Measurements from ENCODE around the gene PM20D1.
"Not testable (repeated sequence)": the region's sequence is repeated elsewhere in the genome, so short reads cannot be mapped to it uniquely, and the experiment has no call there.

Gene PM20D1

DNA sequence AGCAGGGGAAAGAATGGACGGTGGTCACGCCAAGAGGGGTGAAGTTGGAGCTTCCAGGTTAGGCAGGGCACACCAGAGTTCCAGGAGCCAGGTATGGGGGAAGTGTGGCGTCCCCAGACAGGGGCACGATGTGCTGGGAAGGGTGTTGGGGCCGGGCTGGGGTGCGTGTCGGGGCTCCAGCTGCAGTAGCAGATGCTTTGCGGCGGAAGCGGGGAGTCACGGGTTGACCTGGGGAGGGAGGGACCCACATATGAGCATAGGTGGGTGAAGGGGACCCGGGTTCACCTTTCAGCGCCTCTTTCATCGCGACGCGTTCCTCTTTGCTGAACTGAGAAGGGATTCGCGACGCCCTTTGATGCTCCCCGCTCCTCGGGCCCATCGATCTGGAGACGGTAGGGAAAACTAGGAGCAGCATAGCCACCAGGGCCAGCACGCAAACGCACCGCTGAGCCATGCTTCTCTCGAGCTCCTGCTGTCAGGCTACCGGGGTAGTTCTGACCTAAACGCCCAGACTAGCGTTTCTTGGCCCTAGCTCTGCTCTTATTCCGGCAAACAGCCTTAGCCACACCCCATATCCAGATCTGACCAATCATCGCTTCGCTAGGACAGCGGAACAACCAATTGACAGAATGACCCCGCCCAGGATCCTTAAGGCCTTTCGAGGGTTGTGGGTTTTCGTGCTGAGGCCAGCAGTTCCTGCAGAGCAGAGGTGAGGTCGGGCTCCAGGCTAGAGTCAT is at the start of gene PM20D1:
PM20D1 (minus strand) TSS at position 514 of the 737 bp plus-strand sequence; CDS start at position 454, 60 bp downstream.
- DNase-seq (ENCODE audit: low read depth in 3 of 3), result peak; percentile 40 to 69 (median 63)

DNA sequence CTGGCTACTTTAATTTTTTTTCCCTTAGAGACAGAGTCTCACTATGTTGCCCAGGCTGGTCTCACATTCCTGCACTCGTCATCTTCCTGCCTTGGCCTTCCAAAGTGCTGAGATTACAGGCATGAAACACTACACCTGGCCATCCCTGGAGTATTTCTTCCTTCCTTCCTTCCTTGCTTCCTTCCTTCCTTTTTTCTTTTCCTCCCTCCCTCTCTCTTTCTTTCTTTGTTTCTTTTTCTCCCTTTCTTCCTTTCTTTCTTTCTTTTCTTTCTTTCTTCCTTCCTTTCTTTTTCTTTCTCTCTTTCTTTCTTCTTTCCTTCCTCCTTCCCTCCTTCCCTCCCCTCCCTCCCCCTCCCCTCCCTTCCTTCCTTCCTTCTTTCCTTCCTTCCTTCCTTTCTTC is 46.4 kb upstream of the PM20D1 start:
- no peak for DNase-seq (ENCODE audit: low read depth in 3 of 3)

DNA sequence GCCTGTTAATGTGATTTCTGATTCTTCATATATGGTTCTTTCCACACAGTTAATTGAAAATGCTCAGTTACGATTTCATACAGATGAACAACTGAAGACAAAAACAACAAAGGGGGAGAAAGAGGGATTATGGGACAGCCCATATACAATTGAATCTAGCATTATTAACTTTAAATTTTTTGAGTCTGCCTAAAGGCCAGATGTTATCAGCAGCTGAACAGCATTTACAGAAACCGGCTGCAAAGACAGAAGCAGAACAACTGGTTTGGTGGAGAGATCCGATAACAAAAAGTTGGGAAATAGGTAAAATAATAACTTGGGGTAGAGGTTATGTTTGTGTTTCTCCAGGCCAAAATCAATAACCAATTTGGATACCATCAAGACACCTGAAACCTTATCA is 44.2 kb upstream of the PM20D1 start:
- not testable (repeated sequence) for DNase-seq (ENCODE audit: low read depth in 3 of 3)

- DNase-seq (ENCODE audit: low read depth in 3 of 3), result not testable (repeated sequence)
Observed at GRCh38 chr1:205892175-205892574, 42.2 kb upstream of the PM20D1 start.

DNA sequence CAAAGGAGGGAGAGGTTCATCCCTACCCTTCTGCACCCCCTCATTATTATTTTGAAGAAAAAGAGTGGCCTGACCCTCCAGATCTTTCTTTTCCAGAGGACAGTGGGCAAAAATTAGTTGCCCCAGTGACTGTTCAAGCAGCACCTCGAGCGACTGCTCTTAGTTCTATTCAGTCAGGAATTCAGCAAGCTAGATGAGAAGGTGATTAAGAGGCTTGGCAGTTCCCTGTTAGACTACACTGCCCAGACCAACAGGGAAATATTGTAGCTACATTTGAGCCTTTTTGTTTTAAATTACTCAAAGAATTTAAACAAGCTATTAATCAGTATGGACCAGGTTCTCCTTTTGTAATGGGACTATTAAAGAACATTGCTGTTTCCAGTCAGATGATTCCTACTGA is 41.5 kb upstream of the PM20D1 start:
- not testable (repeated sequence) for DNase-seq (ENCODE audit: low read depth in 3 of 3)

- DNase-seq (ENCODE audit: low read depth in 3 of 3), result not testable (repeated sequence)
Observed at GRCh38 chr1:205890631-205891030, 40.7 kb upstream of the PM20D1 start.

- DNase-seq (ENCODE audit: low read depth in 3 of 3), result not testable (repeated sequence)
Observed at GRCh38 chr1:205889706-205890105, 39.8 kb upstream of the PM20D1 start.

DNA sequence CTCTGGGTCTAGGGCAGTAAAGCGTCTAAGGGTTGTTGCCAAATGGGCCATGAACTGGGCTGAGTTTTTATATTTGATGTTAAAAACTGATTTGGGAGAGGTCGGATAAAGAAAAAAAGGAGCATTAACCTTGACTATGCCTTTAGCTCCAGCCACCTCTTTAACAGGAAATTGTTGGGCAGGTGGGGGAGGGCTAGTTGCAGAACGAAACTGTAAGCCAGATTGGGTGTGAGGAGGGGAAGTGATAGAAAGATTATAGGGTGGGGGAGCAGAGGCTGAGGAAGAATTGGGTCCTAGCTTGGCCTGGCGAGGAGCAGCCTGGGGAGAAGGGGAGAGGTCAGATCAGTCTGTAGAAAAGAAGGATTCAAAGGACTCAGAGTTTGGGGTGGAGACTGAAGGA is 39.1 kb upstream of the PM20D1 start:
- not testable (repeated sequence) for DNase-seq (ENCODE audit: low read depth in 3 of 3)

- no peak for DNase-seq (ENCODE audit: low read depth in 3 of 3)
Observed at GRCh38 chr1:205883792-205884191, 33.9 kb upstream of the PM20D1 start.

DNA sequence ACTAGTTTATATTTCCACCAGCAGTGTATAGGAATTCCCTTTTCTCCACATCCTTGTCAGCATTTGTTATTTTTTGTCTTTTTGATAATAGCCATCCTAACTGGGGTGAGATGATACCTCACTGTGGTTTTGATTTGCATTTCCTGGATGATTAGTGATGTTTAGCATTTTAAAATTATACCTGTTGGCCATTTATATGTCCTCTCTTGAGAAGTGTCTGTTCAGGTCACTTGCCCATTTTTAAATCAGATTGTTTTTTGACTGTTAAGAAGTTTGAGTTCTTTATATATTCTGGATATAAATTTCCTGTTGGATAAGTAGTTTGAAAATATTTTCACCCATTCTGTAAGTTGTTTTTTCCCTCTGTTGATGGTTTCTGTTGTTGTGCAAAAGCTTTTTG is 31.0 kb upstream of the PM20D1 start:
- DNase-seq (ENCODE audit: low read depth in 3 of 3), result no peak

- DNase-seq (ENCODE audit: low read depth in 3 of 3), result no peak
Observed at GRCh38 chr1:205879974-205880373, 30.0 kb upstream of the PM20D1 start.

DNA sequence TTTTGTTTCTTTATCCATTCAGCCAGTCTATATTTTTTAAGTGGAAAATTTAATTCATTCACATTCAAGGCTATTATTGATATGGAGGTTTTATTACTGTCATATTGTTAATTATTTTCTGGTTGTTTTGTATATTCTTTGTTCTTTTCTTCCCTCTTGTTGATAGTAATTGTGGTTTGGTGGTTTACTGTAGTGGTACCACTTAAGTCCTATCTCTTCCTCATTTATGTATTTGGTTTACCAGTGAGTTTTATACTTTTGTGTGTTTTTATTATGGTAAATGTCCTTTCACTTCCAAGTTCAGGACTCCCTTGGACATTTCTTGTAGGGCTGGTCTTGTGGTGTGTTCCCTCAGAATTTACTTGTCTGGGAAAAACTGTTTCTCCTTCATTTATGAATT is 28.1 kb upstream of the PM20D1 start:
- no peak for DNase-seq (ENCODE audit: low read depth in 3 of 3)

DNA sequence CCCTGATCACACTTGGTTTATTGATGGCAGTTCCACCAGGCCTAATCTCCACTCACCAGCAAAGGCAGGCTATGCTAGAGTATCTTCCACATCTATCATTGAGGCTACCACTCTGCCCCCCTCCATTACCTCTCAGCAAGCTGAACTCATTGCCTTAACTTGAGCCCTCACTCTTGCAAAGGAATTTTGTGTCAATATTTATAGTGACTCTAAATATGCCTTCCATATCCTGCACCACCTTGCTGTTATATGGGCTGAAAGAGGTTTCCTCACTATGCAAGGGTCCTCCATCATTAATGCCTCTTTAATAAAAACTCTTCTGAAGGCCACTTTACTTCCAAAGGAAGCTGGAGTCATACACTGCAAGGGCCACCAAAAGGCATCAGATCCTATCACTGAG is 23.2 kb upstream of the PM20D1 start:
- DNase-seq (ENCODE audit: low read depth in 3 of 3), result not testable (repeated sequence)

DNA sequence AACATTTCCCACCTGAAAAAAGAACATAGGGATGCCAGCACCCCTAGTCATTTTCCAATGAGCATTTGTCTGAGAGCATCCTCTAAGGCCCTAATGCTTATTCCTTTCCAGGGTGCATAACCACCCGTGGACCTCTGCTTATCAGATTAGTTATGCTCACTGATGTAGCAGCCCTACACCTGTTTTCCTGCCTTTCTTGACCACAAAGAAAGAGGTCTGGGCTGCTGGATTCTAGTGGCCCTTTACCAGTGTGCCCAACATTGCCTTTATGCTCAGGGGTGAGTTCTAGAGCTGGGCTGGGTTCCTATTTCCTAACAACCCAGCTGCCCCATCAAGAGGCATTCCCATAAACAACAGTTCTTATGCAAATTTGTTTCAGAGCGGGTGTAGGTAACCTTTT is 20.3 kb upstream of the PM20D1 start:
- DNase-seq (ENCODE audit: low read depth in 3 of 3), result no peak

- no peak for DNase-seq (ENCODE audit: low read depth in 3 of 3)
Observed at GRCh38 chr1:205861540-205861939, 11.6 kb upstream of the PM20D1 start.

DNA sequence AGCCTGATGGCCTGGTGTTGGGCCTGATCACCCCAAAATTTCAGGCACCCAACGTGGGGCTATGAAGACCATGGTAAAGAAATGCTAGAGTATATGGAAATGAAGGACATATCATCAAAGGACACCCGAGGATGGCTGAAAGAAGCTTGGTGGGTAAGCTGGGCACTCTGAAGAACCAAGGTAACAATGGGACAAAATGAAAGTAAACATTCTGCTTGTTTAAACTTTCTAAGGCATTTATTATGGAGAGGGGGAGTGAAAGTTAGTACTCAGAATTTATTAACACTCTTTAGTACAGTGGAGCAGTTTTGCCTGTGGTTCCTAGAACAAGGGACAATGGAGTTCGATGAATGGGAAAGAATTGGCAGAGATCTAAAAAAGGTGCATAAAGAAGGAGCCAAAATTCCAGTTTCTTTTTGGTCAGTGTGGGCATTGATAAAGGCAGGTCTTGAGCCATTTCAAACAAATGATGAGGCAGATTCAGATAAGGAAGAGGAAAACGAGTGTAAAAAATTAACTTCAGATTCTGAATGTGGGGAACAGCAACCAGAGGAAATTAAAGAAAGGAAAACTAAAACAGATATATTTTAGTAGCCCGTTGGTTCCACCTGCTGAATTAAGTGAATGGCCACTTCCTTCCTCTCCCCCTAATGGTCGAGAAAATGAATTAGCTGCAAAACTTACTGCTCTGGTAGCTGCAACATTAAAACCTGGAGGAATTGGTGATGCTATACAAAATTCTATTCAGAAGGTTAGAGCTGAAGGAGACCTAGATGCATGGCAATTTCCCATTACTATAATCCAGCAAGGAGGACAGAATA is 8.4 kb upstream of the PM20D1 start:
- no peak for DNase-seq (ENCODE audit: low read depth in 3 of 3)

GRCh38 chr1:205857501-205857900 is 7.6 kb upstream of the PM20D1 start:
- DNase-seq (ENCODE audit: low read depth in 3 of 3), result not testable (repeated sequence)

DNA sequence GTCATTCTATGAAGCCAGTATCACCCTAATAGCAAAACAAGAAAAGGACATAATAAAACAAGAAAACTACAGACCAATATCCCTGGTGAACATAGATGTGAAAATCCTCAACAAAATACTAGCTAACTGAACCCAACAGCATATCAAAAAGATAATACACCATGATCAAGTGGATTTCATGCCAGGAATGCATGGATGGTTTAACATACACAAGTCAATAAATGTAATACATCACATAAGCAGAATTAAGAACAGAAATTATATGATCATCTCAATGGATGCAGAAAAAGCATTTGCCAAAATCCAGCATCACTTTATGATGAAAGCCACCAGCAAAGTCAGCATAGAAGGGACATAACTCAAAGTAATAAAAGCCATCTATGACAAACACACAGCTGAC is 6.5 kb upstream of the PM20D1 start:
- no peak for DNase-seq (ENCODE audit: low read depth in 3 of 3)

DNA sequence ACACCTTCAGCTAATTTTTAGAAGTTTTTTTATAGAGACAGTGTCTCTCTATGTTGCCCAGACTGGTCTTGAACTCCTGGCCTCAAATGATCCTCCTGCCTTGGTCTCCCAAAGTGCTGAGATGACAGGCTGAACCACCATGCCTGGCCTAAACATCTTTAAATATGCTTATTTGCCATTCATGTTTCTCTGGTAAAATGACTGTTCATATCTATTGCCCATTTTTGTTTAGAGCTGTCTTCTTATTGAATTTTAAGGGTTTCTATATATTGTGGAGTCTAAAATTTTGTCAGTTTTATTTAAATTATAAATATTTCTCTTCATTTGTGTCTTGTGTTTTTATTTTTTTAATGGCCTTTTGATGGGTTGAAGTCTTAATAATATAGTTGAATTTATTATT is 3.0 kb upstream of the PM20D1 start:
- no peak for DNase-seq (ENCODE audit: low read depth in 3 of 3)

GRCh38 chr1:205851993-205852392 is 2.1 kb upstream of the PM20D1 start:
- no peak for DNase-seq (ENCODE audit: low read depth in 3 of 3)

GRCh38 chr1:205843036-205843859 is 6.7 kb downstream of the PM20D1 start:
- no peak for DNase-seq (ENCODE audit: low read depth in 3 of 3)

GRCh38 chr1:205842229-205842628 is 7.7 kb downstream of the PM20D1 start:
- no peak for DNase-seq (ENCODE audit: low read depth in 3 of 3)
